HG03064 (cell line): ENCODE data around the gene SLX4IP.
A peak's percentile ranks its signal among the peaks of the same experiment; 100 is the strongest.

Experiments
- ATAC-seq: cut with Tn5 transposase; IDR thresholded peaks from one replicate; pipeline ENCODE4 v1.9.1; 2021; ENCODE audit warnings: low read depth; ENCODE audit not compliant: unreplicated experiment

SLX4IP gene

GRCh38 chr20:10669843-10670446 lies 234.8 kb downstream of the SLX4IP start:
- no peak for ATAC-seq

- peak; percentile 26 for ATAC-seq
Observed at GRCh38 chr20:10670501-10671220, 235.6 kb downstream of the SLX4IP start.

- ATAC-seq = peak; percentile 34
Observed at GRCh38 chr20:10671221-10671918, 236.3 kb downstream of the SLX4IP start.

GRCh38 chr20:10671919-10672623 lies 237.0 kb downstream of the SLX4IP start:
- no peak for ATAC-seq

GRCh38 chr20:10672624-10673127 lies 237.6 kb downstream of the SLX4IP start:
- ATAC-seq = no peak

GRCh38 chr20:10673176-10673841 lies 238.2 kb downstream of the SLX4IP start:
- ATAC-seq = no peak

- ATAC-seq = peak; percentile 60
Observed at GRCh38 chr20:10673842-10674683, 239.0 kb downstream of the SLX4IP start, which contains the start of gene JAG1. Gene JAG1 (minus strand): TSS chr20:10673999. CDS start chr20:10673530, 469 bp downstream.

GRCh38 chr20:10674684-10675449 lies 239.8 kb downstream of the SLX4IP start:
- ATAC-seq = peak; percentile 45

GRCh38 chr20:10675450-10675848 lies 240.3 kb downstream of the SLX4IP start:
- no peak for ATAC-seq

GRCh38 chr20:10676518-10676917 lies 241.4 kb downstream of the SLX4IP start:
- no peak for ATAC-seq
